GM23338 (cell line): ENCODE data around the gene PLN. TPM values are rescaled to one million over a fixed set of nuclear protein-coding genes. Genes with fewer than 3 reads are reported as not detected.

ENCODE experiments used
- ATAC-seq: fragments of 200-7000 bp; cut with Tn5 transposase; 3 replicates; pipeline ENCODE4 v1.9.1; 2020
- DNase-seq: peaks from one replicate; pipeline ENCODE4 v3.0.0-alpha.2; 2015; ENCODE audit warnings: low spot score
- H2AFZ ChIP-seq: fragments of 200-600 bp; sonication (generic); 2 replicates; pipeline ENCODE4 v1.8.0; 2016; ENCODE audit warnings: antibody characterized with exemption, mild to moderate bottlenecking, moderate library complexity
- H3F3A ChIP-seq: fragments of 200-600 bp; sonication (generic); replicated peaks from 2 replicates; pipeline ENCODE4 v1.8.0; 2017; ENCODE audit warnings: antibody characterized with exemption, mixed run types, low read depth
- H3K27ac ChIP-seq: fragments of 200-600 bp; sonication (generic); 2 replicates; pipeline ENCODE4 v1.6.1; 2016; ENCODE audit warnings: low read depth
- H3K27me3 ChIP-seq: fragments of 200-600 bp; sonication (generic); 2 replicates; pipeline ENCODE4 v1.8.0; 2016; ENCODE audit warnings: mild to moderate bottlenecking, mixed run types, moderate library complexity; ENCODE audit not compliant: insufficient read depth
- H3K36me3 ChIP-seq: fragments of 200-600 bp; sonication (generic); 2 replicates; pipeline ENCODE4 v1.8.0; 2016; ENCODE audit warnings: mild to moderate bottlenecking; ENCODE audit not compliant: insufficient read depth
- H3K4me1 ChIP-seq: fragments of 200-600 bp; sonication (generic); 2 replicates; pipeline ENCODE4 v1.8.0; 2016; ENCODE audit warnings: mild to moderate bottlenecking, moderate library complexity; ENCODE audit not compliant: insufficient read depth
- H3K4me2 ChIP-seq: fragments of 200-600 bp; sonication (generic); 2 replicates; pipeline ENCODE4 v1.7.1; 2017; ENCODE audit warnings: mixed run types
- H3K4me3 ChIP-seq: fragments of 200-600 bp; sonication (generic); 2 replicates; pipeline ENCODE4 v1.6.1; 2016; ENCODE audit warnings: mixed run types
- H3K79me2 ChIP-seq: fragments of 200-600 bp; sonication (generic); replicated peaks from 2 replicates; pipeline ENCODE4 v1.8.0; 2017; ENCODE audit warnings: mild to moderate bottlenecking; ENCODE audit not compliant: insufficient read depth
- H3K9me2 ChIP-seq: fragments of 200-600 bp; sonication (generic); 2 replicates; pipeline ENCODE4 v1.8.0; 2017; ENCODE audit not compliant: insufficient read depth
- H4K20me1 ChIP-seq: fragments of 200-600 bp; sonication (generic); replicated peaks from 2 replicates; pipeline ENCODE4 v1.8.0; 2017; ENCODE audit warnings: mild to moderate bottlenecking; ENCODE audit not compliant: insufficient read depth
- H3K27ac Mint-ChIP-seq: 2 replicates; pipeline ENCODE4 v1.8.0; 2020; ENCODE audit warnings: inconsistent platforms, mild to moderate bottlenecking, moderate library complexity, mixed read lengths
- H3K27me3 Mint-ChIP-seq: 3 replicates; pipeline ENCODE4 v1.8.0; 2022; ENCODE audit warnings: low read depth, mild to moderate bottlenecking, moderate library complexity, mixed read lengths, inconsistent platforms; ENCODE audit not compliant: insufficient read depth, poor library complexity
- H3K36me3 Mint-ChIP-seq: 3 replicates; pipeline ENCODE4 v1.8.0; 2021; ENCODE audit warnings: low read depth, mild to moderate bottlenecking, inconsistent platforms, moderate library complexity, mixed read lengths
- H3K4me1 Mint-ChIP-seq: 3 replicates; pipeline ENCODE4 v1.8.0; 2020; ENCODE audit warnings: mild to moderate bottlenecking, inconsistent platforms, mixed read lengths
- H3K4me3 Mint-ChIP-seq: 3 replicates; pipeline ENCODE4 v1.8.0; 2021; ENCODE audit warnings: moderate library complexity, mild to moderate bottlenecking, inconsistent platforms, mixed read lengths
- H3K9me3 Mint-ChIP-seq: 3 replicates; pipeline ENCODE4 v1.8.0; 2020; ENCODE audit warnings: moderate library complexity, mild to moderate bottlenecking, inconsistent platforms, mixed read lengths
- CREB1 ChIP-seq: fragments of 250-450 bp; sonication (Bioruptor Pico); IDR thresholded peaks from 2 replicates; pipeline ENCODE4 v1.5.0; 2020; ENCODE audit warnings: low read depth, mild to moderate bottlenecking, moderate library complexity
- EZH2phosphoT487 ChIP-seq: fragments of 200-600 bp; sonication (generic); IDR thresholded peaks from one replicate; pipeline ENCODE4 v1.8.1; 2018; ENCODE audit warnings: antibody characterized with exemption; ENCODE audit not compliant: unreplicated experiment
- JUNB ChIP-seq: IDR thresholded peaks from one replicate; pipeline ENCODE4 v1.6.1; 2016; ENCODE audit warnings: antibody characterized with exemption; ENCODE audit not compliant: unreplicated experiment
- NANOG ChIP-seq: IDR thresholded peaks from 2 replicates; pipeline ENCODE4 v1.6.1; 2016; ENCODE audit warnings: antibody characterized with exemption, borderline replicate concordance
- POLR2AphosphoS5 ChIP-seq: IDR thresholded peaks from 2 replicates; pipeline ENCODE4 v1.6.1; 2016; ENCODE audit warnings: antibody characterized with exemption, low read depth
- STAT1 ChIP-seq: IDR thresholded peaks from one replicate; pipeline ENCODE4 v1.6.1; 2016; ENCODE audit warnings: antibody characterized with exemption; ENCODE audit not compliant: unreplicated experiment
- ZNF114 ChIP-seq: fragments of 250-450 bp; sonication (Bioruptor Pico); IDR thresholded peaks from 2 replicates; pipeline ENCODE4 v1.5.0; 2020; ENCODE audit warnings: mild to moderate bottlenecking, moderate library complexity
- ZNF331 ChIP-seq: fragments of 250-450 bp; sonication (Bioruptor Pico); IDR thresholded peaks from 2 replicates; pipeline ENCODE4 v1.5.0; 2020; ENCODE audit warnings: low read depth, mild to moderate bottlenecking, moderate library complexity
- polyA plus RNA-seq: library from polyadenylated mRNA; unstranded; fragments of >200 nt; fragmentation: Nextera tagmentation; extraction: Ambion mirVana; gene quantifications from 2 replicates; pipeline ENCODE4 v1.2.1, GENCODE V29; 2016
- total RNA-seq: library from RNA; depleted of rRNA; stranded (reverse); fragments of >200 nt; shearing (Covaris generic); gene quantifications from 2 replicates; pipeline ENCODE4 v1.2.3, GENCODE V29; 2014
- TF ChIP-seq, protein P1 (sequence below): fragments of 250-450 bp; sonication (Bioruptor Pico); IDR thresholded peaks from 2 replicates; pipeline ENCODE4 v1.5.0; 2020; ENCODE audit warnings: mild to moderate bottlenecking, moderate library complexity
- TF ChIP-seq, protein P2 (sequence below): IDR thresholded peaks from one replicate; pipeline ENCODE4 v1.6.1; 2018; ENCODE audit warnings: antibody characterized with exemption; ENCODE audit not compliant: unreplicated experiment
- TF ChIP-seq, protein P3 (sequence below), 2 experiments: fragments of 200-600 bp in 1 of 2; sonication (generic) in 1 of 2; conservative IDR thresholded peaks; 2 replicates each; pipeline versions ENCODE4 v1.5.1 to v1.6.1; 2016 to 2017; ENCODE audit warnings: antibody characterized with exemption in 2 of 2, low read depth in 2 of 2, mild to moderate bottlenecking in 2 of 2, moderate library complexity in 1 of 2

PLN gene
- total and polyA plus RNA-seq, 2 experiments from 2014 or later, result 0.10 TPM; not detected in 1

DNA sequence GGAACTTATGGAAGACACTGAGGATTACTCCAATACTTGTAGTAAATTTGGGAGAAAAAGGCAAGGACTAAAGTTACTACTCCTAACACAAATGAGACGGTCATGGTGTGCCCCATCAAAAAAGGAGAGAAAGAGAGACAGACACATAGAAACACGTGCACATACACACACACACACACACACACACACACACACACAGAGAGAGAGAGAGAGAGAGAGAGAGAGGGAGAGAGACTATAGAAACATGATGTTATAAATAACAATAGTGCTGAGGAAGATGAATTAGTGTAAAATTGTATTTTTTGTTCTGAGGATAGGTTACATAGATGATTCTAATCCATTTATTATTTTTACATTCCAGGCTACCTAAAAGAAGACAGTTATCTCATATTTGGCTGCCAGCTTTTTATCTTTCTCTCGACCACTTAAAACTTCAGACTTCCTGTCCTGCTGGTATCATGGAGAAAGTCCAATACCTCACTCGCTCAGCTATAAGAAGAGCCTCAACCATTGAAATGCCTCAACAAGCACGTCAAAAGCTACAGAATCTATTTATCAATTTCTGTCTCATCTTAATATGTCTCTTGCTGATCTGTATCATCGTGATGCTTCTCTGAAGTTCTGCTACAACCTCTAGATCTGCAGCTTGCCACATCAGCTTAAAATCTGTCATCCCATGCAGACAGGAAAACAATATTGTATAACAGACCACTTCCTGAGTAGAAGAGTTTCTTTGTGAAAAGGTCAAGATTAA is 10.5 kb downstream of the PLN start:
- Histone ChIP-seq H3F3A (no peaks in the 10 kb centered on the region), H3K4me1 (no peaks in the 10 kb centered on the region), H2AFZ (no peak overlapping the region), H3K36me3 (no peaks in the 10 kb centered on the region), H3K4me2 (no peak overlapping the region), H3K79me2 (no peaks in the 10 kb centered on the region), H3K27me3 (no peaks in the 10 kb centered on the region), H4K20me1 (no peaks in the 10 kb centered on the region), H3K4me3 (no peak overlapping the region), H3K9me2 (no peaks in the 10 kb centered on the region), H3K27ac (no peak overlapping the region)
- no peak for TF ChIP-seq ZNF114
- no peak for TF ChIP-seq NANOG
- no peak for TF ChIP-seq POLR2AphosphoS5
- TF ChIP-seq, protein P1, sequence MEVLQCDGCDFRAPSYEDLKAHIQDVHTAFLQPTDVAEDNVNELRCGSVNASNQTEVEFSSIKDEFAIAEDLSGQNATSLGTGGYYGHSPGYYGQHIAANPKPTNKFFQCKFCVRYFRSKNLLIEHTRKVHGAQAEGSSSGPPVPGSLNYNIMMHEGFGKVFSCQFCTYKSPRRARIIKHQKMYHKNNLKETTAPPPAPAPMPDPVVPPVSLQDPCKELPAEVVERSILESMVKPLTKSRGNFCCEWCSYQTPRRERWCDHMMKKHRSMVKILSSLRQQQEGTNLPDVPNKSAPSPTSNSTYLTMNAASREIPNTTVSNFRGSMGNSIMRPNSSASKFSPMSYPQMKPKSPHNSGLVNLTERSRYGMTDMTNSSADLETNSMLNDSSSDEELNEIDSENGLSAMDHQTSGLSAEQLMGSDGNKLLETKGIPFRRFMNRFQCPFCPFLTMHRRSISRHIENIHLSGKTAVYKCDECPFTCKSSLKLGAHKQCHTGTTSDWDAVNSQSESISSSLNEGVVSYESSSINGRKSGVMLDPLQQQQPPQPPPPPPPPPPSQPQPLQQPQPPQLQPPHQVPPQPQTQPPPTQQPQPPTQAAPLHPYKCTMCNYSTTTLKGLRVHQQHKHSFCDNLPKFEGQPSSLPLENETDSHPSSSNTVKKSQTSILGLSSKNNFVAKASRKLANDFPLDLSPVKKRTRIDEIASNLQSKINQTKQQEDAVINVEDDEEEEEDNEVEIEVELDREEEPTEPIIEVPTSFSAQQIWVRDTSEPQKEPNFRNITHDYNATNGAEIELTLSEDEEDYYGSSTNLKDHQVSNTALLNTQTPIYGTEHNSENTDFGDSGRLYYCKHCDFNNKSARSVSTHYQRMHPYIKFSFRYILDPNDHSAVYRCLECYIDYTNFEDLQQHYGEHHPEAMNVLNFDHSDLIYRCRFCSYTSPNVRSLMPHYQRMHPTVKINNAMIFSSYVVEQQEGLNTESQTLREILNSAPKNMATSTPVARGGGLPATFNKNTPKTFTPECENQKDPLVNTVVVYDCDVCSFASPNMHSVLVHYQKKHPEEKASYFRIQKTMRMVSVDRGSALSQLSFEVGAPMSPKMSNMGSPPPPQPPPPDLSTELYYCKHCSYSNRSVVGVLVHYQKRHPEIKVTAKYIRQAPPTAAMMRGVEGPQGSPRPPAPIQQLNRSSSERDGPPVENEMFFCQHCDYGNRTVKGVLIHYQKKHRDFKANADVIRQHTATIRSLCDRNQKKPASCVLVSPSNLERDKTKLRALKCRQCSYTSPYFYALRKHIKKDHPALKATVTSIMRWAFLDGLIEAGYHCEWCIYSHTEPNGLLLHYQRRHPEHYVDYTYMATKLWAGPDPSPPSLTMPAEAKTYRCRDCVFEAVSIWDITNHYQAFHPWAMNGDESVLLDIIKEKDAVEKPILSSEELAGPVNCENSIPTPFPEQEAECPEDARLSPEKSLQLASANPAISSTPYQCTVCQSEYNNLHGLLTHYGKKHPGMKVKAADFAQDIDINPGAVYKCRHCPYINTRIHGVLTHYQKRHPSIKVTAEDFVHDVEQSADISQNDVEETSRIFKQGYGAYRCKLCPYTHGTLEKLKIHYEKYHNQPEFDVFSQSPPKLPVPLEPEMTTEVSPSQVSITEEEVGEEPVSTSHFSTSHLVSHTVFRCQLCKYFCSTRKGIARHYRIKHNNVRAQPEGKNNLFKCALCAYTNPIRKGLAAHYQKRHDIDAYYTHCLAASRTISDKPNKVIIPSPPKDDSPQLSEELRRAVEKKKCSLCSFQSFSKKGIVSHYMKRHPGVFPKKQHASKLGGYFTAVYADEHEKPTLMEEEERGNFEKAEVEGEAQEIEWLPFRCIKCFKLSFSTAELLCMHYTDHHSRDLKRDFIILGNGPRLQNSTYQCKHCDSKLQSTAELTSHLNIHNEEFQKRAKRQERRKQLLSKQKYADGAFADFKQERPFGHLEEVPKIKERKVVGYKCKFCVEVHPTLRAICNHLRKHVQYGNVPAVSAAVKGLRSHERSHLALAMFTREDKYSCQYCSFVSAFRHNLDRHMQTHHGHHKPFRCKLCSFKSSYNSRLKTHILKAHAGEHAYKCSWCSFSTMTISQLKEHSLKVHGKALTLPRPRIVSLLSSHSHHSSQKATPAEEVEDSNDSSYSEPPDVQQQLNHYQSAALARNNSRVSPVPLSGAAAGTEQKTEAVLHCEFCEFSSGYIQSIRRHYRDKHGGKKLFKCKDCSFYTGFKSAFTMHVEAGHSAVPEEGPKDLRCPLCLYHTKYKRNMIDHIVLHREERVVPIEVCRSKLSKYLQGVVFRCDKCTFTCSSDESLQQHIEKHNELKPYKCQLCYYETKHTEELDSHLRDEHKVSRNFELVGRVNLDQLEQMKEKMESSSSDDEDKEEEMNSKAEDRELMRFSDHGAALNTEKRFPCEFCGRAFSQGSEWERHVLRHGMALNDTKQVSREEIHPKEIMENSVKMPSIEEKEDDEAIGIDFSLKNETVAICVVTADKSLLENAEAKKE, result no peak
- TF ChIP-seq, protein P2, sequence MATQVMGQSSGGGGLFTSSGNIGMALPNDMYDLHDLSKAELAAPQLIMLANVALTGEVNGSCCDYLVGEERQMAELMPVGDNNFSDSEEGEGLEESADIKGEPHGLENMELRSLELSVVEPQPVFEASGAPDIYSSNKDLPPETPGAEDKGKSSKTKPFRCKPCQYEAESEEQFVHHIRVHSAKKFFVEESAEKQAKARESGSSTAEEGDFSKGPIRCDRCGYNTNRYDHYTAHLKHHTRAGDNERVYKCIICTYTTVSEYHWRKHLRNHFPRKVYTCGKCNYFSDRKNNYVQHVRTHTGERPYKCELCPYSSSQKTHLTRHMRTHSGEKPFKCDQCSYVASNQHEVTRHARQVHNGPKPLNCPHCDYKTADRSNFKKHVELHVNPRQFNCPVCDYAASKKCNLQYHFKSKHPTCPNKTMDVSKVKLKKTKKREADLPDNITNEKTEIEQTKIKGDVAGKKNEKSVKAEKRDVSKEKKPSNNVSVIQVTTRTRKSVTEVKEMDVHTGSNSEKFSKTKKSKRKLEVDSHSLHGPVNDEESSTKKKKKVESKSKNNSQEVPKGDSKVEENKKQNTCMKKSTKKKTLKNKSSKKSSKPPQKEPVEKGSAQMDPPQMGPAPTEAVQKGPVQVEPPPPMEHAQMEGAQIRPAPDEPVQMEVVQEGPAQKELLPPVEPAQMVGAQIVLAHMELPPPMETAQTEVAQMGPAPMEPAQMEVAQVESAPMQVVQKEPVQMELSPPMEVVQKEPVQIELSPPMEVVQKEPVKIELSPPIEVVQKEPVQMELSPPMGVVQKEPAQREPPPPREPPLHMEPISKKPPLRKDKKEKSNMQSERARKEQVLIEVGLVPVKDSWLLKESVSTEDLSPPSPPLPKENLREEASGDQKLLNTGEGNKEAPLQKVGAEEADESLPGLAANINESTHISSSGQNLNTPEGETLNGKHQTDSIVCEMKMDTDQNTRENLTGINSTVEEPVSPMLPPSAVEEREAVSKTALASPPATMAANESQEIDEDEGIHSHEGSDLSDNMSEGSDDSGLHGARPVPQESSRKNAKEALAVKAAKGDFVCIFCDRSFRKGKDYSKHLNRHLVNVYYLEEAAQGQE, result no peak
- TF ChIP-seq CREB1 (CRISPR knock-in tag), result no peak
- TF ChIP-seq STAT1, result no peak
- TF ChIP-seq ZNF331 (CRISPR knock-in tag), result no peak
- no peak for TF ChIP-seq EZH2phosphoT487
- TF ChIP-seq, protein P3, sequence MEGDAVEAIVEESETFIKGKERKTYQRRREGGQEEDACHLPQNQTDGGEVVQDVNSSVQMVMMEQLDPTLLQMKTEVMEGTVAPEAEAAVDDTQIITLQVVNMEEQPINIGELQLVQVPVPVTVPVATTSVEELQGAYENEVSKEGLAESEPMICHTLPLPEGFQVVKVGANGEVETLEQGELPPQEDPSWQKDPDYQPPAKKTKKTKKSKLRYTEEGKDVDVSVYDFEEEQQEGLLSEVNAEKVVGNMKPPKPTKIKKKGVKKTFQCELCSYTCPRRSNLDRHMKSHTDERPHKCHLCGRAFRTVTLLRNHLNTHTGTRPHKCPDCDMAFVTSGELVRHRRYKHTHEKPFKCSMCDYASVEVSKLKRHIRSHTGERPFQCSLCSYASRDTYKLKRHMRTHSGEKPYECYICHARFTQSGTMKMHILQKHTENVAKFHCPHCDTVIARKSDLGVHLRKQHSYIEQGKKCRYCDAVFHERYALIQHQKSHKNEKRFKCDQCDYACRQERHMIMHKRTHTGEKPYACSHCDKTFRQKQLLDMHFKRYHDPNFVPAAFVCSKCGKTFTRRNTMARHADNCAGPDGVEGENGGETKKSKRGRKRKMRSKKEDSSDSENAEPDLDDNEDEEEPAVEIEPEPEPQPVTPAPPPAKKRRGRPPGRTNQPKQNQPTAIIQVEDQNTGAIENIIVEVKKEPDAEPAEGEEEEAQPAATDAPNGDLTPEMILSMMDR (conservative IDR thresholded peaks at IDR 0.05; ENCODE audit: low read depth in 2 of 2), result no peak
- no peak for TF ChIP-seq JUNB
- H3K36me3 Mint-ChIP-seq, result no peaks in the 10 kb centered on the region
- peak overlapping the region; percentile 26; the same call in 1 of the 2 replicates for H3K27ac Mint-ChIP-seq
- H3K27me3 Mint-ChIP-seq, result no peaks in the 10 kb centered on the region
- DNase-seq, result no peak
- no peak for ATAC-seq
- H3K9me3 Mint-ChIP-seq, result no peaks in the 10 kb centered on the region
- no peaks in the 10 kb centered on the region for H3K4me1 Mint-ChIP-seq
- H3K4me3 Mint-ChIP-seq, result no peak overlapping the region
